HepG2 (cell line): ENCODE measurements around the gene EIF3L. TPM values are rescaled to one million over a fixed set of nuclear protein-coding genes. Genes with fewer than 3 reads are reported as not detected.

Experiments used
- ARNTL ChIP-seq: sonication (generic); formaldehyde crosslinking; IDR thresholded peaks from 2 replicates; pipeline ENCODE4 v1.4.0; 2020; ENCODE audit warnings: mild to moderate bottlenecking, missing genetic modification reagents
- CBX1 ChIP-seq: IDR thresholded peaks from one replicate; pipeline ENCODE4 v1.6.1; 2016; ENCODE audit warnings: antibody characterized with exemption, low read depth
- ETS1 ChIP-seq: sonication (generic); formaldehyde crosslinking; IDR thresholded peaks from 2 replicates; pipeline ENCODE4 v1.4.0; 2020; ENCODE audit warnings: missing genetic modification reagents
- FOXO1 ChIP-seq: sonication (generic); formaldehyde crosslinking; IDR thresholded peaks from 2 replicates; pipeline ENCODE4 v1.4.0; 2020; ENCODE audit warnings: missing genetic modification reagents
- GRHL1 ChIP-seq: sonication (generic); formaldehyde crosslinking; conservative IDR thresholded peaks from 2 replicates; pipeline ENCODE4 v1.8.0; 2022; ENCODE audit warnings: missing genetic modification reagents
- HNRNPH1 ChIP-seq: fragments of 200-400 bp; formaldehyde crosslinking; optimal IDR thresholded peaks from 2 replicates; pipeline ENCODE3; 2017; ENCODE audit warnings: mild to moderate bottlenecking, low read depth, low read length
- POLR2G ChIP-seq: fragments of 200-400 bp; formaldehyde crosslinking; IDR thresholded peaks from 2 replicates; pipeline ENCODE4 v1.6.1; 2018; ENCODE audit warnings: mild to moderate bottlenecking, low read depth, low read length, moderate library complexity
- SRY ChIP-seq: sonication (generic); formaldehyde crosslinking; IDR thresholded peaks from 2 replicates; pipeline ENCODE4 v1.8.0; 2022; ENCODE audit warnings: mild to moderate bottlenecking, missing genetic modification reagents
- ZEB1 ChIP-seq: IDR thresholded peaks from 2 replicates; pipeline ENCODE4 v1.6.1; 2012; ENCODE audit warnings: mild to moderate bottlenecking, low read depth, inconsistent platforms; ENCODE audit not compliant: insufficient replicate concordance
- ZKSCAN5 ChIP-seq: sonication (generic); formaldehyde crosslinking; IDR thresholded peaks from 2 replicates; pipeline ENCODE4 v1.5.1; 2020; ENCODE audit warnings: mild to moderate bottlenecking, missing genetic modification reagents
- ZNF24 ChIP-seq: fragments of 450-650 bp; IDR thresholded peaks from 2 replicates; pipeline ENCODE4 v1.6.1; 2017; ENCODE audit warnings: antibody characterized with exemption, mild to moderate bottlenecking
- ZNF629 ChIP-seq: sonication (generic); formaldehyde crosslinking; conservative IDR thresholded peaks from 2 replicates; pipeline ENCODE4 v1.5.0; 2020; ENCODE audit warnings: missing genetic modification reagents
- ZNF703 ChIP-seq: sonication (generic); formaldehyde crosslinking; IDR thresholded peaks from 2 replicates; pipeline ENCODE4 v1.5.1; 2020; ENCODE audit warnings: missing genetic modification reagents, mild to moderate bottlenecking, moderate library complexity, borderline replicate concordance
- polyA plus RNA-seq, 8 experiments: library from polyadenylated mRNA; depleted of rRNA in 3 of 8; stranded (reverse) in 7 of 8; unstranded in 1 of 8; fragments of >200 nt; fragmentation: Illumina TruSeq in 4 of 8; extraction: Trizol in 4 of 8; gene quantifications; 2 replicates each; pipeline versions ENCODE4 v1.2.1 to v1.2.3, GENCODE V29; 2011 to 2016; ENCODE audit warnings: low read depth in 4 of 8, missing spikeins in 1 of 8, mixed read lengths in 1 of 8; ENCODE audit not compliant: insufficient read depth in 1 of 8
- total RNA-seq, 5 experiments: library from RNA; depleted of rRNA; stranded (reverse); fragments of >200 nt; fragmentation: Illumina TruSeq; extraction: Trizol; gene quantifications; 2 replicates each; pipeline ENCODE4 v1.2.3, GENCODE V29; 2016; ENCODE audit warnings: low read depth in 1 of 5
- TF ChIP-seq, protein P1 (sequence below), 2 experiments: fragments of 450-650 bp in 1 of 2; sonication (generic) in 1 of 2; formaldehyde crosslinking in 1 of 2; IDR thresholded peaks; 2 replicates each; pipeline versions ENCODE4 v1.6.1 to v1.8.0; 2016 to 2022; ENCODE audit warnings: antibody characterized with exemption in 1 of 2, mild to moderate bottlenecking in 1 of 2, missing genetic modification reagents in 1 of 2
- TF ChIP-seq, protein P2 (sequence below): IDR thresholded peaks from 2 replicates; pipeline ENCODE4 v1.6.1; 2016; ENCODE audit warnings: low read depth, control low read depth

Gene EIF3L
- total and polyA plus RNA-seq, 2 of the 13 experiments (the other 11 are each of a cell fraction or from before 2014, with no cell fraction given): 514 to 793 TPM

- TF ChIP-seq GRHL1 (CRISPR knock-in tag) (no peak), FOXO1 (CRISPR knock-in tag) (peak; percentile 59; the same call in 1 of the 2 replicates), ZNF24 (no peak), POLR2G (peak; percentile 96), CBX1 (no peak), ZNF703 (CRISPR knock-in tag) (peak; percentile 21; the same call in 1 of the 2 replicates), ZEB1 (peak; percentile 89), SRY (CRISPR knock-in tag) (peak; percentile 53; the same call in 1 of the 2 replicates), ETS1 (CRISPR knock-in tag) (0 out of 2 replicates have a peak, but pooled peaks have one; percentile 37), ZNF629 (peak; percentile 48), ZKSCAN5 (CRISPR knock-in tag) (no peak), ARNTL (0 out of 2 replicates have a peak, but pooled peaks have one; percentile 49), HNRNPH1 (no peak)
- TF ChIP-seq, protein P1, sequence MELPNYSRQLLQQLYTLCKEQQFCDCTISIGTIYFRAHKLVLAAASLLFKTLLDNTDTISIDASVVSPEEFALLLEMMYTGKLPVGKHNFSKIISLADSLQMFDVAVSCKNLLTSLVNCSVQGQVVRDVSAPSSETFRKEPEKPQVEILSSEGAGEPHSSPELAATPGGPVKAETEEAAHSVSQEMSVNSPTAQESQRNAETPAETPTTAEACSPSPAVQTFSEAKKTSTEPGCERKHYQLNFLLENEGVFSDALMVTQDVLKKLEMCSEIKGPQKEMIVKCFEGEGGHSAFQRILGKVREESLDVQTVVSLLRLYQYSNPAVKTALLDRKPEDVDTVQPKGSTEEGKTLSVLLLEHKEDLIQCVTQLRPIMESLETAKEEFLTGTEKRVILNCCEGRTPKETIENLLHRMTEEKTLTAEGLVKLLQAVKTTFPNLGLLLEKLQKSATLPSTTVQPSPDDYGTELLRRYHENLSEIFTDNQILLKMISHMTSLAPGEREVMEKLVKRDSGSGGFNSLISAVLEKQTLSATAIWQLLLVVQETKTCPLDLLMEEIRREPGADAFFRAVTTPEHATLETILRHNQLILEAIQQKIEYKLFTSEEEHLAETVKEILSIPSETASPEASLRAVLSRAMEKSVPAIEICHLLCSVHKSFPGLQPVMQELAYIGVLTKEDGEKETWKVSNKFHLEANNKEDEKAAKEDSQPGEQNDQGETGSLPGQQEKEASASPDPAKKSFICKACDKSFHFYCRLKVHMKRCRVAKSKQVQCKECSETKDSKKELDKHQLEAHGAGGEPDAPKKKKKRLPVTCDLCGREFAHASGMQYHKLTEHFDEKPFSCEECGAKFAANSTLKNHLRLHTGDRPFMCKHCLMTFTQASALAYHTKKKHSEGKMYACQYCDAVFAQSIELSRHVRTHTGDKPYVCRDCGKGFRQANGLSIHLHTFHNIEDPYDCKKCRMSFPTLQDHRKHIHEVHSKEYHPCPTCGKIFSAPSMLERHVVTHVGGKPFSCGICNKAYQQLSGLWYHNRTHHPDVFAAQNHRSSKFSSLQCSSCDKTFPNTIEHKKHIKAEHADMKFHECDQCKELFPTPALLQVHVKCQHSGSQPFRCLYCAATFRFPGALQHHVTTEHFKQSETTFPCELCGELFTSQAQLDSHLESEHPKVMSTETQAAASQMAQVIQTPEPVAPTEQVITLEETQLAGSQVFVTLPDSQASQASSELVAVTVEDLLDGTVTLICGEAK (IDR thresholded peaks at IDR 0.05): peak; percentile 49; the same call in 1 of the 2 replicates
- TF ChIP-seq, protein P1 (CRISPR knock-in tag; IDR thresholded peaks at IDR 0.05): peak; percentile 40; the same call in 1 of the 2 replicates
- TF ChIP-seq, protein P2, sequence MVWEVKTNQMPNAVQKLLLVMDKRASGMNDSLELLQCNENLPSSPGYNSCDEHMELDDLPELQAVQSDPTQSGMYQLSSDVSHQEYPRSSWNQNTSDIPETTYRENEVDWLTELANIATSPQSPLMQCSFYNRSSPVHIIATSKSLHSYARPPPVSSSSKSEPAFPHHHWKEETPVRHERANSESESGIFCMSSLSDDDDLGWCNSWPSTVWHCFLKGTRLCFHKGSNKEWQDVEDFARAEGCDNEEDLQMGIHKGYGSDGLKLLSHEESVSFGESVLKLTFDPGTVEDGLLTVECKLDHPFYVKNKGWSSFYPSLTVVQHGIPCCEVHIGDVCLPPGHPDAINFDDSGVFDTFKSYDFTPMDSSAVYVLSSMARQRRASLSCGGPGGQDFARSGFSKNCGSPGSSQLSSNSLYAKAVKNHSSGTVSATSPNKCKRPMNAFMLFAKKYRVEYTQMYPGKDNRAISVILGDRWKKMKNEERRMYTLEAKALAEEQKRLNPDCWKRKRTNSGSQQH: peak; percentile 20; the same call in 1 of the 2 replicates
Observed at GRCh38 chr22:37849089-37849751, at the start of gene EIF3L (continued).
